HEK293 (cell line): ENCODE data around the gene PCBP1.

Source experiments
- CTCF ChIA-PET: fragments of 350-600 bp; formaldehyde crosslinking; extraction: SDS; loops from one replicate; lab custom pipeline; 2021; ENCODE audit warnings: antibody characterized with exemption; lab: Yijun Ruan, JAX
- POLR2A ChIA-PET: fragments of 300-600 bp; formaldehyde crosslinking; extraction: SDS; loops from one replicate; lab custom pipeline; 2020; ENCODE audit warnings: antibody characterized with exemption, inconsistent platforms; lab: Yijun Ruan, JAX
- H3K27ac ChIP-seq: fragments of 200-500 bp; sonication (Bioruptor generic); 2 replicates; pipeline ENCODE4 v1.5.1; 2014; ENCODE audit warnings: low read depth, low read length, control low read depth, inconsistent platforms; ENCODE audit errors: extremely low read depth
- H3K36me3 ChIP-seq, 2 experiments: fragments of 200-500 bp in 1 of 2; sonication (Bioruptor generic) in 1 of 2; 1 replicate in 1 of 2; 2 replicates in 1 of 2; pipeline ENCODE4 v1.5.1; 2014 to 2017; ENCODE audit warnings: inconsistent platforms in 2 of 2, low read length in 2 of 2; ENCODE audit not compliant: control insufficient read depth in 2 of 2, insufficient read depth in 1 of 2
- H3K4me1 ChIP-seq: fragments of 200-500 bp; sonication (Bioruptor generic); 2 replicates; pipeline ENCODE4 v1.5.1; 2014; ENCODE audit warnings: mild to moderate bottlenecking, low read length, inconsistent platforms; ENCODE audit not compliant: control insufficient read depth, insufficient read depth
- H3K4me3 ChIP-seq: 2 replicates; pipeline ENCODE4 v1.5.1; 2011; ENCODE audit warnings: low read depth, mild to moderate bottlenecking, control low read depth, low read length, moderate library complexity
- H3K9me3 ChIP-seq: fragments of 200-500 bp; sonication (Bioruptor generic); 2 replicates; pipeline ENCODE4 v1.5.1; 2014; ENCODE audit warnings: low read depth, low read length, inconsistent platforms; ENCODE audit not compliant: control insufficient read depth, insufficient read depth
- FEZF1 ChIP-seq: fragments of 450-650 bp; formaldehyde crosslinking; IDR thresholded peaks from 2 replicates; pipeline ENCODE4 v1.5.1; 2016; ENCODE audit warnings: missing biosample characterization, missing genetic modification characterization
- IKZF3 ChIP-seq: fragments of 450-650 bp; IDR thresholded peaks from 2 replicates; pipeline ENCODE4 v1.5.0; 2018; ENCODE audit warnings: missing biosample characterization, mild to moderate bottlenecking, missing genetic modification characterization, moderate library complexity
- SCRT1 ChIP-seq: fragments of 450-650 bp; formaldehyde crosslinking; IDR thresholded peaks from 2 replicates; pipeline ENCODE4 v1.5.1; 2016; ENCODE audit warnings: missing biosample characterization, missing genetic modification characterization, borderline replicate concordance
- WT1 ChIP-seq: fragments of 450-650 bp; formaldehyde crosslinking; IDR thresholded peaks from 2 replicates; pipeline ENCODE4 v1.5.1; 2016; ENCODE audit warnings: missing biosample characterization, missing genetic modification characterization
- ZBTB17 ChIP-seq: fragments of 450-650 bp; formaldehyde crosslinking; IDR thresholded peaks from 2 replicates; pipeline ENCODE4 v1.5.1; 2016; ENCODE audit warnings: missing biosample characterization, missing genetic modification characterization
- ZBTB48 ChIP-seq: fragments of 450-650 bp; formaldehyde crosslinking; IDR thresholded peaks from 2 replicates; pipeline ENCODE4 v1.5.1; 2016; ENCODE audit warnings: missing biosample characterization, missing genetic modification characterization
- ZFHX2 ChIP-seq: fragments of 450-650 bp; formaldehyde crosslinking; conservative IDR thresholded peaks from 2 replicates; pipeline ENCODE4 v1.5.1; 2016; ENCODE audit warnings: missing biosample characterization, missing genetic modification characterization
- ZNF175 ChIP-seq: fragments of 450-650 bp; formaldehyde crosslinking; IDR thresholded peaks from 2 replicates; pipeline ENCODE4 v1.5.1; 2016; ENCODE audit warnings: missing biosample characterization, missing genetic modification characterization
- ZNF214 ChIP-seq: fragments of 450-650 bp; formaldehyde crosslinking; IDR thresholded peaks from 2 replicates; pipeline ENCODE4 v1.5.1; 2017; ENCODE audit warnings: missing biosample characterization, mild to moderate bottlenecking, missing genetic modification characterization, borderline replicate concordance
- ZNF292 ChIP-seq: fragments of 450-650 bp; formaldehyde crosslinking; IDR thresholded peaks from 2 replicates; pipeline ENCODE4 v1.5.1; 2016; ENCODE audit warnings: low read depth, missing biosample characterization, missing genetic modification characterization, borderline replicate concordance
- ZNF366 ChIP-seq: fragments of 450-650 bp; formaldehyde crosslinking; conservative IDR thresholded peaks from 2 replicates; pipeline ENCODE4 v1.5.1; 2016; ENCODE audit warnings: missing biosample characterization, missing genetic modification characterization
- ZNF416 ChIP-seq: fragments of 450-650 bp; formaldehyde crosslinking; IDR thresholded peaks from 2 replicates; pipeline ENCODE4 v1.5.1; 2016; ENCODE audit warnings: missing biosample characterization, missing genetic modification characterization
- ZNF426 ChIP-seq: fragments of 450-650 bp; formaldehyde crosslinking; IDR thresholded peaks from 2 replicates; pipeline ENCODE4 v1.5.1; 2017; ENCODE audit warnings: missing biosample characterization, missing genetic modification characterization, mild to moderate bottlenecking, inconsistent platforms, moderate library complexity
- ZNF514 ChIP-seq: fragments of 450-650 bp; formaldehyde crosslinking; IDR thresholded peaks from 2 replicates; pipeline ENCODE4 v1.5.1; 2016; ENCODE audit warnings: missing biosample characterization, missing genetic modification characterization
- ZNF549 ChIP-seq: fragments of 450-650 bp; IDR thresholded peaks from 2 replicates; pipeline ENCODE4 v1.5.1; 2018; ENCODE audit warnings: missing biosample characterization, missing genetic modification characterization, mild to moderate bottlenecking, inconsistent platforms, moderate library complexity
- ZNF571 ChIP-seq: fragments of 450-650 bp; formaldehyde crosslinking; IDR thresholded peaks from 2 replicates; pipeline ENCODE4 v1.5.0; 2017; ENCODE audit warnings: missing biosample characterization, missing genetic modification characterization
- ZNF621 ChIP-seq: fragments of 450-650 bp; formaldehyde crosslinking; IDR thresholded peaks from 2 replicates; pipeline ENCODE4 v1.5.1; 2017; ENCODE audit warnings: missing biosample characterization, missing genetic modification characterization
- ZNF660 ChIP-seq: fragments of 450-650 bp; IDR thresholded peaks from 2 replicates; pipeline ENCODE4 v1.5.1; 2018; ENCODE audit warnings: missing biosample characterization, mild to moderate bottlenecking, missing genetic modification characterization
- ZNF707 ChIP-seq: fragments of 450-650 bp; formaldehyde crosslinking; IDR thresholded peaks from 2 replicates; pipeline ENCODE4 v1.5.1; 2016; ENCODE audit warnings: missing biosample characterization, missing genetic modification characterization
- ZNF776 ChIP-seq: fragments of 450-650 bp; formaldehyde crosslinking; IDR thresholded peaks from 2 replicates; pipeline ENCODE4 v1.5.0; 2017; ENCODE audit warnings: missing biosample characterization, missing genetic modification characterization, borderline replicate concordance
- ZNF830 ChIP-seq: fragments of 450-650 bp; IDR thresholded peaks from 2 replicates; pipeline ENCODE4 v1.5.0; 2018; ENCODE audit warnings: missing biosample characterization, missing genetic modification characterization, low read depth, mild to moderate bottlenecking, moderate library complexity
- TF ChIP-seq, protein P1 (sequence below): fragments of 450-650 bp; formaldehyde crosslinking; IDR thresholded peaks from 2 replicates; pipeline ENCODE4 v1.5.1; 2017; ENCODE audit warnings: missing biosample characterization, missing genetic modification characterization
- TF ChIP-seq, protein P2 (sequence below): fragments of 450-650 bp; formaldehyde crosslinking; IDR thresholded peaks from 2 replicates; pipeline ENCODE4 v1.5.1; 2016; ENCODE audit warnings: missing biosample characterization, missing genetic modification characterization, borderline replicate concordance
- TF ChIP-seq, protein P3 (sequence below): fragments of 450-650 bp; formaldehyde crosslinking; IDR thresholded peaks from 2 replicates; pipeline ENCODE4 v1.5.1; 2016; ENCODE audit warnings: missing biosample characterization, missing genetic modification characterization

Gene PCBP1

DNA sequence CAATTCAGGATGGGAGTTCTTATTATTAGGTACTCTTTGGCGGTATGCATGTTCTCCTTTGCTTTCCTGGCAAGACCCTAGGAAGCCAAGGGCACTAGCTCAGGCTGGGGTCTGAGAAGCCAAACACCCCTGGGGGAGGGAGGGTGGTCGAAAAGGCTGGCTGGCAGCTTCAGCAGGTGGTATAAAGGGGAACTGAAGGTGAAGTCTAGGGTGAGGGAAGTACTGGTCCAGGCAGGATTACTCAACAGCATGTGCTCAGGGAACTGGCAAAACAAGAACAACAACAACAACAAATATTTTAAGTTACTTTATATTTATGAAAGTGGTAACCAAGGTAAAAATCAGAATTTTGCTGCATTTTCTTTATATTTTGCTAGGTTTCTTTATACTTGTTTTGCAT is 40.7 kb upstream of the PCBP1 start:
- CTCF ChIA-PET = no interaction called here
- POLR2A ChIA-PET = no interaction called here
- H3K4me3 ChIP-seq = no peak overlapping the region
- peaks cover 18 to 50% of the 10 kb centered on the region in 2 experiments for H3K36me3 ChIP-seq
- no peak overlapping the region for H3K27ac ChIP-seq
- H3K9me3 ChIP-seq = no peaks in the 10 kb centered on the region
- H3K4me1 ChIP-seq = no peaks in the 10 kb centered on the region
- TF ChIP-seq ZNF416 (tag by site-specific recombination) (no peak), ZNF214 (tag by site-specific recombination) (no peak), ZNF549 (tag by site-specific recombination) (no peak), ZNF707 (tag by site-specific recombination) (no peak)
- TF ChIP-seq, protein P1, sequence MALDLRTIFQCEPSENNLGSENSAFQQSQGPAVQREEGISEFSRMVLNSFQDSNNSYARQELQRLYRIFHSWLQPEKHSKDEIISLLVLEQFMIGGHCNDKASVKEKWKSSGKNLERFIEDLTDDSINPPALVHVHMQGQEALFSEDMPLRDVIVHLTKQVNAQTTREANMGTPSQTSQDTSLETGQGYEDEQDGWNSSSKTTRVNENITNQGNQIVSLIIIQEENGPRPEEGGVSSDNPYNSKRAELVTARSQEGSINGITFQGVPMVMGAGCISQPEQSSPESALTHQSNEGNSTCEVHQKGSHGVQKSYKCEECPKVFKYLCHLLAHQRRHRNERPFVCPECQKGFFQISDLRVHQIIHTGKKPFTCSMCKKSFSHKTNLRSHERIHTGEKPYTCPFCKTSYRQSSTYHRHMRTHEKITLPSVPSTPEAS (tag by site-specific recombination) = no peak

DNA sequence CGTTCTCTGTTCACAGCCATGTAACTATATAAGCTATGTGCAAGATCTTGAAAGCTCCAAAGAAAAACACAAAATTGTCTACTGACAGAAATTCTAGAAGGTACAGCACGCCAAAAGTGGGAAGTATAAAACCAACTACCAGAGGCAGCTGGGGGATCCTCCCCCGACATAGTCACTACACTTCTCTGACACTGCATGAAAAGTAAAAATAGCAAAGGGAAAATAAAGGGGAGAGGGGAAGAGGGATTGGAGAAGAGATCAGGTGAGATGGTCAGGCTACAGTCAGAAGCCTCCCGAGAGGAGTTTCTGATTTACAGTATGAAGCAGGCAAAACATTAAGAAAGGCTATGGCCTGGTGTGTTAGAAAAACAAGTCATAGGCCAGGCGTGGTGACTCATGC is 39.8 kb upstream of the PCBP1 start:
- TF ChIP-seq, protein P2, sequence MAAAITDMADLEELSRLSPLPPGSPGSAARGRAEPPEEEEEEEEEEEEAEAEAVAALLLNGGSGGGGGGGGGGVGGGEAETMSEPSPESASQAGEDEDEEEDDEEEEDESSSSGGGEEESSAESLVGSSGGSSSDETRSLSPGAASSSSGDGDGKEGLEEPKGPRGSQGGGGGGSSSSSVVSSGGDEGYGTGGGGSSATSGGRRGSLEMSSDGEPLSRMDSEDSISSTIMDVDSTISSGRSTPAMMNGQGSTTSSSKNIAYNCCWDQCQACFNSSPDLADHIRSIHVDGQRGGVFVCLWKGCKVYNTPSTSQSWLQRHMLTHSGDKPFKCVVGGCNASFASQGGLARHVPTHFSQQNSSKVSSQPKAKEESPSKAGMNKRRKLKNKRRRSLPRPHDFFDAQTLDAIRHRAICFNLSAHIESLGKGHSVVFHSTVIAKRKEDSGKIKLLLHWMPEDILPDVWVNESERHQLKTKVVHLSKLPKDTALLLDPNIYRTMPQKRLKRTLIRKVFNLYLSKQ (tag by site-specific recombination) = no peak
- no peak for TF ChIP-seq SCRT1 (tag by site-specific recombination)
- no peak for TF ChIP-seq ZFHX2 (tag by site-specific recombination)
- no peak for TF ChIP-seq ZBTB48
- TF ChIP-seq ZNF776 = no peak
- no peak for TF ChIP-seq FEZF1 (tag by site-specific recombination)
- TF ChIP-seq ZNF175 (tag by site-specific recombination) = no peak
- no peak for TF ChIP-seq ZNF830 (tag by site-specific recombination)
- Histone ChIP-seq H3K4me3 (no peak overlapping the region), H3K9me3 (no peaks in the 10 kb centered on the region), H3K36me3 (peaks cover 21 to 53% of the 10 kb centered on the region in 2 experiments), H3K4me1 (no peaks in the 10 kb centered on the region), H3K27ac (no peak overlapping the region)
- POLR2A ChIA-PET = no interaction called here
- CTCF ChIA-PET = interaction anchor here (0.6 kb wide), 1 partner anchor 21 kb away, joined by 3 read pairs; no protein-coding TSS in a partner anchor

DNA sequence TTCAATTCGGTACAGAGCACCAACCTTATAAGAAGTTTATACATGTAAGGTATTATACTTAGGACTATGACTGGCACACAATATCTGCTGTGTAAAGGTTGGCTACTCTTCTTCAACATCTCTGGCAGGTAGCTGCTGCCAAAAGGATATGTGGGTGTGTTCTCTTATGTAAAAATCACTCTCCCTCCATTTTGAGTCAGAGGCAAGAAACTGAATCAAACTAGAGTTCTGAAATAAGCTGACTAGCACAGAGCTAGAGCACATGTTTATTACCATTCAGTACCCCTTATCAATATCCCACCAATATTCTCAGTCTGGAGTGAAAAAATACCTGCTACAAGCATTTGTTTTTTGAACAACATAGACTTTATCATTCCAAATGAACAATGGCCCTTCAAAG is 38.0 kb upstream of the PCBP1 start:
- H3K27ac ChIP-seq = no peak overlapping the region
- peaks cover 21 to 68% of the 10 kb centered on the region in 2 experiments for H3K36me3 ChIP-seq
- TF ChIP-seq WT1 (tag by site-specific recombination) = no peak
- TF ChIP-seq ZBTB17 (tag by site-specific recombination) = no peak
- no peak for TF ChIP-seq ZNF366 (tag by site-specific recombination)
- TF ChIP-seq ZNF571 (tag by site-specific recombination) = no peak
- TF ChIP-seq ZNF426 (tag by site-specific recombination) = no peak
- no peak for TF ChIP-seq ZNF514 (tag by site-specific recombination)
- no peak for TF ChIP-seq ZNF660
- no peak for TF ChIP-seq IKZF3 (tag by site-specific recombination)
- no peak for TF ChIP-seq ZNF621
- TF ChIP-seq ZNF292 (tag by site-specific recombination) = no peak
- TF ChIP-seq, protein P3, sequence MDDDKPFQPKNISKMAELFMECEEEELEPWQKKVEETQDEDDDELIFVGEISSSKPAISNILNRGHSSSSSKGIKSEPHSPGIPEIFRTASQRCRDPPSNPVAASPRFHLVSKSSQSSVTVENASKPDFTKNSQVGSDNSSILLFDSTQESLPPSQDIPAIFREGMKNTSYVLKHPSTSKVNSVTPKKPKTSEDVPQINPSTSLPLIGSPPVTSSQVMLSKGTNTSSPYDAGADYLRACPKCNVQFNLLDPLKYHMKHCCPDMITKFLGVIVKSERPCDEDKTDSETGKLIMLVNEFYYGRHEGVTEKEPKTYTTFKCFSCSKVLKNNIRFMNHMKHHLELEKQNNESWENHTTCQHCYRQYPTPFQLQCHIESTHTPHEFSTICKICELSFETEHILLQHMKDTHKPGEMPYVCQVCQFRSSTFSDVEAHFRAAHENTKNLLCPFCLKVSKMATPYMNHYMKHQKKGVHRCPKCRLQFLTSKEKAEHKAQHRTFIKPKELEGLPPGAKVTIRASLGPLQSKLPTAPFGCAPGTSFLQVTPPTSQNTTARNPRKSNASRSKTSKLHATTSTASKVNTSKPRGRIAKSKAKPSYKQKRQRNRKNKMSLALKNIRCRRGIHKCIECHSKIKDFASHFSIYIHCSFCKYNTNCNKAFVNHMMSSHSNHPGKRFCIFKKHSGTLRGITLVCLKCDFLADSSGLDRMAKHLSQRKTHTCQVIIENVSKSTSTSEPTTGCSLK (tag by site-specific recombination) = no peak
- ChIA-PET CTCF (interaction anchor here (0.7 to 2.2 kb wide), 2 partner anchors 9 to 16 kb away, joined by 4 to 5 read pairs; no protein-coding TSS in a partner anchor), POLR2A (no interaction called here)
- H3K9me3 ChIP-seq = no peaks in the 10 kb centered on the region
- H3K4me3 ChIP-seq = no peak overlapping the region
- no peaks in the 10 kb centered on the region for H3K4me1 ChIP-seq
